Upper lobe of left lung (tissue), 6 donors: Measurements from ENCODE around the gene TCF12. TPM values are rescaled to one million over a fixed set of nuclear protein-coding genes. Genes with fewer than 3 reads are reported as not detected.

Source experiments
- ATAC-seq, 2 donors: fragments of 200-7000 bp; cut with Tn5 transposase; one replicate each; pipeline ENCODE4 v1.9.1; 2022; ENCODE audit warnings: mild to moderate bottlenecking in 2 of 2, moderate library complexity in 2 of 2; ENCODE audit not compliant: low FRiP score in 2 of 2
- DNase-seq, 2 donors: peaks; one replicate each; pipeline ENCODE4 v3.0.0-alpha.2; 2019 to 2020
- H3K27ac ChIP-seq, 4 donors: fragments of 200-600 bp; sonication (generic); one replicate each; pipeline ENCODE4 v1.5.1; 2016 to 2019
- H3K27me3 ChIP-seq, 4 donors: fragments of 200-600 bp; sonication (generic); one replicate each; pipeline ENCODE4 v1.5.1; 2017 to 2019
- H3K36me3 ChIP-seq, 4 donors: fragments of 200-600 bp; sonication (generic); one replicate each; pipeline ENCODE4 v1.5.1; 2016 to 2019
- H3K4me1 ChIP-seq, 4 donors: fragments of 200-600 bp; sonication (generic); one replicate each; pipeline ENCODE4 v1.5.1; 2018 to 2019
- H3K4me3 ChIP-seq, 4 donors: fragments of 200-600 bp; sonication (generic); one replicate each; pipeline ENCODE4 v1.5.1; 2017 to 2019; ENCODE audit warnings: mild to moderate bottlenecking in 2 of 4, moderate library complexity in 1 of 4
- H3K9me3 ChIP-seq, 4 donors: fragments of 200-600 bp; sonication (generic); one replicate each; pipeline ENCODE4 v1.5.1; 2018 to 2019
- EP300 ChIP-seq, 4 donors: sonication (generic); formaldehyde crosslinking; IDR thresholded peaks; one replicate each; pipeline ENCODE4 v1.5.1; 2017; ENCODE audit warnings: antibody characterized with exemption in 4 of 4, control low read depth in 2 of 4
- POLR2A ChIP-seq, 4 donors: fragments of 450-650 bp; IDR thresholded peaks; one replicate each; pipeline ENCODE4 v1.5.1; 2016 to 2017; ENCODE audit warnings: antibody characterized with exemption in 4 of 4, mild to moderate bottlenecking in 2 of 4
- POLR2AphosphoS5 ChIP-seq, 2 donors: sonication (generic); formaldehyde crosslinking; IDR thresholded peaks; one replicate each; pipeline ENCODE4 v1.5.1; 2017; ENCODE audit warnings: antibody characterized with exemption in 2 of 2
- WGBS, 2 donors: methylation state at CpG; one replicate each; pipeline ENCODE4 v1.1.5; 2017 to 2018; 5-methylcytosine and 5-hydroxymethylcytosine counted together
- total RNA-seq, 6 donors: library from RNA; depleted of rRNA in 4 of 6; stranded (reverse); fragments of >200 nt in 4 of 6; gene quantifications; one replicate each; pipeline versions ENCODE4 v1.1.0 to v1.2.1, GENCODE V29; 2016 to 2021
- TF ChIP-seq, protein P1 (sequence below), 6 experiments: fragments of 450-650 bp in 4 of 6; fragments of 200-600 bp in 2 of 6; sonication (generic) in 2 of 6; IDR thresholded peaks; one replicate each; pipeline ENCODE4 v1.5.1; 2016 to 2019; ENCODE audit warnings: antibody characterized with exemption in 6 of 6
- donor health status: DM: no; HTN: no; CAD: no; lungs with moderate emphysema.
- donor health status: DM: no; HTN: yes; CAD: no; lungs with severe emphysema.

TCF12 gene
- total RNA-seq, 6 donors from 2014 or later: 74.5 to 257 (median 103) TPM

- Histone ChIP-seq H3K36me3 (peaks cover 0 to 13% (median 0%) of the 10 kb centered on the region in 4 donors), H3K4me3 (no peak overlapping the region), H3K27ac (no peak overlapping the region), H3K4me1 (no peaks in the 10 kb centered on the region), H3K27me3 (no peaks in the 10 kb centered on the region), H3K9me3 (no peaks in the 10 kb centered on the region)
- TF ChIP-seq POLR2A (IDR thresholded peaks at IDR 0.05) (no peak), POLR2AphosphoS5 (IDR thresholded peaks at IDR 0.05) (no peak), EP300 (IDR thresholded peaks at IDR 0.05) (no peak)
- TF ChIP-seq, protein P1, sequence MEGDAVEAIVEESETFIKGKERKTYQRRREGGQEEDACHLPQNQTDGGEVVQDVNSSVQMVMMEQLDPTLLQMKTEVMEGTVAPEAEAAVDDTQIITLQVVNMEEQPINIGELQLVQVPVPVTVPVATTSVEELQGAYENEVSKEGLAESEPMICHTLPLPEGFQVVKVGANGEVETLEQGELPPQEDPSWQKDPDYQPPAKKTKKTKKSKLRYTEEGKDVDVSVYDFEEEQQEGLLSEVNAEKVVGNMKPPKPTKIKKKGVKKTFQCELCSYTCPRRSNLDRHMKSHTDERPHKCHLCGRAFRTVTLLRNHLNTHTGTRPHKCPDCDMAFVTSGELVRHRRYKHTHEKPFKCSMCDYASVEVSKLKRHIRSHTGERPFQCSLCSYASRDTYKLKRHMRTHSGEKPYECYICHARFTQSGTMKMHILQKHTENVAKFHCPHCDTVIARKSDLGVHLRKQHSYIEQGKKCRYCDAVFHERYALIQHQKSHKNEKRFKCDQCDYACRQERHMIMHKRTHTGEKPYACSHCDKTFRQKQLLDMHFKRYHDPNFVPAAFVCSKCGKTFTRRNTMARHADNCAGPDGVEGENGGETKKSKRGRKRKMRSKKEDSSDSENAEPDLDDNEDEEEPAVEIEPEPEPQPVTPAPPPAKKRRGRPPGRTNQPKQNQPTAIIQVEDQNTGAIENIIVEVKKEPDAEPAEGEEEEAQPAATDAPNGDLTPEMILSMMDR (IDR thresholded peaks at IDR 0.05): no peak
- DNase-seq (no peak), ATAC-seq (no peak)
- WGBS, 2 donors: 71 to 75% methylated on average over 2 of the region's 2 CpGs
Measured at GRCh38 chr15:57165992-57166391, 247.5 kb downstream of the TCF12 start.

DNA sequence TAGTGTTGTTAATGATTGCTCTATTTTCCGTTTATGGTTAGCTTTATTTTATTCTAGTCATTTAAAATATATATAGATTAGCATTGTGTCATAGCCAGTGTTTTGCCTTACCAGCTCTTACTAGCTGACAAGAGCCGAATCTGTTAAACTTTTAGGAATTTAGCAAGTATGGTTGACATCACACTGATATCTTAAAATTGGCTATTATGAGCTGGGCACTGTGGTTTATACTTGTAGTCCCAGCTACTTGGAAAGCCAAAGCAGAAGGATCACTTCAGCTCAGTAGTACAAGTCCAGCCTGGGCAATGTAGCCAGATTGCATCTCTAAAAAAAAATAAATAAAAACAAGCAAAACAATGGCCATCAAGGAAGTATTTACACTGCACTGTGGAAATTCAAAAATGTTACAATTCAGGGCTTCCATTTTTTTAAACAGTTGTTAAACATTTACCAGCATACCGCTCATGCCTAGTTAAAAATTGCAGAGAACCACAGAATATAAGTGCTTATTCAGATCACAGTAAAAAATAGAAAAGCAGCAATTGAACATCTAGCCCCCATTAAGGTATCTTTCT lies 249.5 kb downstream of the TCF12 start:
- no peak overlapping the region for H3K4me3 ChIP-seq
- DNase-seq: no peak
- ATAC-seq: no peak
- H3K9me3 ChIP-seq: no peaks in the 10 kb centered on the region
- H3K36me3 ChIP-seq: peaks cover 0 to 13% (median 0%) of the 10 kb centered on the region in 4 donors
- no peak overlapping the region for H3K27ac ChIP-seq
- no peak for TF ChIP-seq POLR2A (IDR thresholded peaks at IDR 0.05)
- TF ChIP-seq POLR2AphosphoS5 (IDR thresholded peaks at IDR 0.05): no peak
- no peak for TF ChIP-seq EP300 (IDR thresholded peaks at IDR 0.05)
- H3K27me3 ChIP-seq: no peaks in the 10 kb centered on the region
- no peaks in the 10 kb centered on the region for H3K4me1 ChIP-seq
- 74 to 79% methylated on average over 3 of the region's 3 CpGs for WGBS, 2 donors

GRCh38 chr15:57169643-57170042 lies 251.2 kb downstream of the TCF12 start:
- no peak for DNase-seq
- TF ChIP-seq, protein P1 (IDR thresholded peaks at IDR 0.05): no peak
- TF ChIP-seq POLR2AphosphoS5 (IDR thresholded peaks at IDR 0.05): no peak
- peaks cover 0 to 13% (median 0%) of the 10 kb centered on the region in 4 donors for H3K36me3 ChIP-seq
- no peak overlapping the region for H3K27ac ChIP-seq
- H3K4me3 ChIP-seq: no peak overlapping the region
- ATAC-seq: no peak
- no peaks in the 10 kb centered on the region for H3K4me1 ChIP-seq
- no peaks in the 10 kb centered on the region for H3K27me3 ChIP-seq
- no peaks in the 10 kb centered on the region for H3K9me3 ChIP-seq
- WGBS, 2 donors: 71 to 97% methylated on average over 2 of the region's 2 CpGs

DNA sequence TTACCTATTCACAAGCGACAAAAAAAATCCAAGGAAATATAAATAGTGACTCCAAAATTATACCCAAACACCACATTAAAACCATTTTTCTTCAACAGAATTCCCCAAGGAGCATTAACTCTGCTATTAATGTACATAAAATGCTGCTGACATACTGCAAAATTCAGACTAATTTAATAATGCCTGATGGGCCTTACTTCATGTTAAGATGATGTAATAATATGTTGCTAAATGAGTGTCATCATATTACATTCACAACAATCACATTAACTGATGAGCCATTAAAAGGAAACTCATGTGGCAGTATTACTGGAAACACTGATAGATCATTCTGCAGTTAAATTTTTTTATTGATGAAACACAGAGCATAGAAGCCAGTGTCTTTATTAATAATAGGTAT lies 253.0 kb downstream of the TCF12 start:
- Histone ChIP-seq H3K36me3 (peaks cover 0 to 13% (median 0%) of the 10 kb centered on the region in 4 donors), H3K27me3 (no peaks in the 10 kb centered on the region), H3K9me3 (no peaks in the 10 kb centered on the region), H3K27ac (no peak overlapping the region), H3K4me1 (no peaks in the 10 kb centered on the region), H3K4me3 (no peak overlapping the region)
- no peak for ATAC-seq
- no peak for DNase-seq
- 94 to 97% methylated on average over 1 of the region's 1 CpG for WGBS, 2 donors
- no peak for TF ChIP-seq POLR2AphosphoS5 (IDR thresholded peaks at IDR 0.05)
- no peak for TF ChIP-seq EP300 (IDR thresholded peaks at IDR 0.05)
- TF ChIP-seq, protein P1 (IDR thresholded peaks at IDR 0.05): no peak
- TF ChIP-seq POLR2A (IDR thresholded peaks at IDR 0.05): no peak

DNA sequence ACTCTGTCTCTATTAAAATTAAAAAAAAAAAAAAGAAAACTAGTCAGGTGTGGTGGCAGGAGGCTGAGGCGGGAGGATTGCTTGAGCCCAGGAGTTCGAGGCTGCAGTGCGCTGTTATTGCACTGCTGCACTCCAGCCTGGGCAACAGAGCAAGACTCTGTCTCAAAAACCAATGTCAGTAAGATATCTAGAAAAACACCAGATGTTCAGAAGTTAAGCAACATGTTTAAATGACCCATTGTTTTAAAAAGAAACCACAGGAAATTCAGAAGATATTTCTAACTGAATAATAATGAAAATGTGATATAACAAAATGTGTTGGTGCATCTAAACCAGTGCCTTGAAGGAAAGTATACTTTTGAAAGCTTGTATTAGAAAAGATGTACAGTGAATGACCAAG lies 254.5 kb downstream of the TCF12 start:
- H3K9me3 ChIP-seq: no peaks in the 10 kb centered on the region
- no peak for TF ChIP-seq EP300 (IDR thresholded peaks at IDR 0.05)
- H3K36me3 ChIP-seq: peaks cover 0 to 3% (median 0%) of the 10 kb centered on the region in 4 donors
- DNase-seq (no peak), ATAC-seq (no peak)
- no peaks in the 10 kb centered on the region for H3K27me3 ChIP-seq
- WGBS, 2 donors: 91 to 94% methylated on average over 3 of the region's 3 CpGs
- H3K27ac ChIP-seq: no peak overlapping the region
- H3K4me3 ChIP-seq: no peak overlapping the region
- no peaks in the 10 kb centered on the region for H3K4me1 ChIP-seq

- DNase-seq (no peak), ATAC-seq (no peak)
- Histone ChIP-seq H3K27ac (peak overlapping the region in 3 of 4 donors; percentile 9 to 63 (median 32)), H3K9me3 (no peaks in the 10 kb centered on the region), H3K4me3 (no peak overlapping the region), H3K4me1 (peaks cover 9 to 14% (median 12%) of the 10 kb centered on the region in 4 donors), H3K36me3 (no peaks in the 10 kb centered on the region), H3K27me3 (no peaks in the 10 kb centered on the region)
- WGBS, 2 donors: 82 to 92% methylated on average over 1 of the region's 1 CpG
- TF ChIP-seq EP300 (IDR thresholded peaks at IDR 0.05) (no peak), POLR2AphosphoS5 (IDR thresholded peaks at IDR 0.05) (no peak), POLR2A (IDR thresholded peaks at IDR 0.05) (no peak)
- TF ChIP-seq, protein P1 (IDR thresholded peaks at IDR 0.05): no peak
Measured at GRCh38 chr15:57183041-57183440, 264.6 kb downstream of the TCF12 start.
